ENCODE measurements around the gene ANKRD55.
"Not testable (repeated sequence)": the region's sequence is repeated elsewhere in the genome, so short reads cannot be mapped to it uniquely, and the experiment has no call there.

The ANKRD55 gene

GRCh38 chr5:56244627-56245026 is 11.5 kb upstream of the ANKRD55 start:
- TF ChIP-seq CTCF (conservative IDR thresholded peaks at IDR 0.05; ENCODE audit: low read length), result no peak
- DNase-seq (ENCODE audit: low read depth), result no peak
- H3K4me3 ChIP-seq (ENCODE audit: low read length), result no peak overlapping the region

- not testable (repeated sequence) for DNase-seq (ENCODE audit: low read depth); H3K4me3 ChIP-seq (ENCODE audit: low read length)
Measured at GRCh38 chr5:56242271-56242670, 9.1 kb upstream of the ANKRD55 start.

- no peak overlapping the region for H3K4me3 ChIP-seq (ENCODE audit: low read length)
- no peak for TF ChIP-seq CTCF (conservative IDR thresholded peaks at IDR 0.05; ENCODE audit: low read length)
- no peak for DNase-seq (ENCODE audit: low read depth)
Measured at GRCh38 chr5:56232538-56232937, 592 bp downstream of the ANKRD55 start.

- H3K4me3 ChIP-seq (ENCODE audit: low read length), result no peak overlapping the region
- TF ChIP-seq CTCF (conservative IDR thresholded peaks at IDR 0.05; ENCODE audit: low read length), result no peak
- no peak for DNase-seq (ENCODE audit: low read depth)
Measured at GRCh38 chr5:56230576-56230975, 2.6 kb downstream of the ANKRD55 start.

- no peak for DNase-seq (ENCODE audit: low read depth)
- no peak for TF ChIP-seq CTCF (conservative IDR thresholded peaks at IDR 0.05; ENCODE audit: low read length)
Measured at GRCh38 chr5:56229111-56229510, 4.0 kb downstream of the ANKRD55 start.

GRCh38 chr5:56228631-56229030 is 4.5 kb downstream of the ANKRD55 start:
- no peak for TF ChIP-seq CTCF (conservative IDR thresholded peaks at IDR 0.05; ENCODE audit: low read length)
- no peak overlapping the region for H3K4me3 ChIP-seq (ENCODE audit: low read length)
- no peak for DNase-seq (ENCODE audit: low read depth)

More at GRCh38 chr5:56229111-56229510, 4.0 kb downstream of the ANKRD55 start:
- no peak overlapping the region for H3K4me3 ChIP-seq (ENCODE audit: low read length)

- TF ChIP-seq CTCF (conservative IDR thresholded peaks at IDR 0.05; ENCODE audit: low read length), result no peak
- DNase-seq (ENCODE audit: low read depth), result no peak
- no peak overlapping the region for H3K4me3 ChIP-seq (ENCODE audit: low read length)
Measured at GRCh38 chr5:56227691-56228090, 5.4 kb downstream of the ANKRD55 start.

- H3K4me3 ChIP-seq (ENCODE audit: low read length); DNase-seq (ENCODE audit: low read depth): not testable (repeated sequence)
Measured at GRCh38 chr5:56223298-56223697, 9.8 kb downstream of the ANKRD55 start.

- DNase-seq (ENCODE audit: low read depth); H3K4me3 ChIP-seq (ENCODE audit: low read length): not testable (repeated sequence)
Measured at GRCh38 chr5:56221601-56222000, 11.5 kb downstream of the ANKRD55 start.
